HEK293 (cell line): ENCODE results near the gene NSL1.
A peak's percentile ranks its signal among the peaks of the same experiment; 100 is the strongest.

Source experiments
- CTCF ChIA-PET: fragments of 350-600 bp; formaldehyde crosslinking; extraction: SDS; loops from one replicate; lab custom pipeline; 2021; ENCODE audit warnings: antibody characterized with exemption; lab: Yijun Ruan, JAX
- POLR2A ChIA-PET: fragments of 300-600 bp; formaldehyde crosslinking; extraction: SDS; loops from one replicate; lab custom pipeline; 2020; ENCODE audit warnings: antibody characterized with exemption, inconsistent platforms; lab: Yijun Ruan, JAX
- H3K27ac ChIP-seq: fragments of 200-500 bp; sonication (Bioruptor generic); 2 replicates; pipeline ENCODE4 v1.5.1; 2014; ENCODE audit warnings: low read depth, low read length, control low read depth, inconsistent platforms; ENCODE audit errors: extremely low read depth
- H3K36me3 ChIP-seq, 2 experiments: fragments of 200-500 bp in 1 of 2; sonication (Bioruptor generic) in 1 of 2; 1 replicate in 1 of 2; 2 replicates in 1 of 2; pipeline ENCODE4 v1.5.1; 2014 to 2017; ENCODE audit warnings: inconsistent platforms in 2 of 2, low read length in 2 of 2; ENCODE audit not compliant: control insufficient read depth in 2 of 2, insufficient read depth in 1 of 2
- H3K4me1 ChIP-seq: fragments of 200-500 bp; sonication (Bioruptor generic); 2 replicates; pipeline ENCODE4 v1.5.1; 2014; ENCODE audit warnings: mild to moderate bottlenecking, low read length, inconsistent platforms; ENCODE audit not compliant: control insufficient read depth, insufficient read depth
- H3K4me3 ChIP-seq: 2 replicates; pipeline ENCODE4 v1.5.1; 2011; ENCODE audit warnings: low read depth, mild to moderate bottlenecking, control low read depth, low read length, moderate library complexity
- H3K9me3 ChIP-seq: fragments of 200-500 bp; sonication (Bioruptor generic); 2 replicates; pipeline ENCODE4 v1.5.1; 2014; ENCODE audit warnings: low read depth, low read length, inconsistent platforms; ENCODE audit not compliant: control insufficient read depth, insufficient read depth
- FEZF1 ChIP-seq: fragments of 450-650 bp; formaldehyde crosslinking; IDR thresholded peaks from 2 replicates; pipeline ENCODE4 v1.5.1; 2016; ENCODE audit warnings: missing biosample characterization, missing genetic modification characterization
- SP2 ChIP-seq: fragments of 450-650 bp; formaldehyde crosslinking; IDR thresholded peaks from 2 replicates; pipeline ENCODE4 v1.5.1; 2016; ENCODE audit warnings: missing biosample characterization, missing genetic modification characterization
- ZBTB1 ChIP-seq: fragments of 450-650 bp; formaldehyde crosslinking; IDR thresholded peaks from 2 replicates; pipeline ENCODE4 v1.5.1; 2016; ENCODE audit warnings: missing biosample characterization, missing genetic modification characterization
- ZBTB21 ChIP-seq: fragments of 450-650 bp; formaldehyde crosslinking; IDR thresholded peaks from 2 replicates; pipeline ENCODE4 v1.5.1; 2017; ENCODE audit warnings: missing biosample characterization, missing genetic modification characterization
- ZNF114 ChIP-seq: fragments of 450-650 bp; formaldehyde crosslinking; IDR thresholded peaks from 2 replicates; pipeline ENCODE4 v1.5.0; 2017; ENCODE audit warnings: missing biosample characterization, missing genetic modification characterization
- ZNF133 ChIP-seq: fragments of 450-650 bp; formaldehyde crosslinking; IDR thresholded peaks from 2 replicates; pipeline ENCODE4 v1.5.1; 2016; ENCODE audit warnings: missing biosample characterization, missing genetic modification characterization
- ZNF140 ChIP-seq: fragments of 450-650 bp; formaldehyde crosslinking; IDR thresholded peaks from 2 replicates; pipeline ENCODE4 v1.5.1; 2016; ENCODE audit warnings: missing biosample characterization, missing genetic modification characterization
- ZNF146 ChIP-seq: fragments of 450-650 bp; formaldehyde crosslinking; IDR thresholded peaks from 2 replicates; pipeline ENCODE4 v1.5.1; 2016; ENCODE audit warnings: missing biosample characterization, missing genetic modification characterization
- ZNF311 ChIP-seq: fragments of 450-650 bp; formaldehyde crosslinking; IDR thresholded peaks from 2 replicates; pipeline ENCODE4 v1.5.1; 2017; ENCODE audit warnings: missing biosample characterization, missing genetic modification characterization, borderline replicate concordance
- ZNF362 ChIP-seq: fragments of 450-650 bp; formaldehyde crosslinking; IDR thresholded peaks from 2 replicates; pipeline ENCODE4 v1.5.1; 2016; ENCODE audit warnings: missing biosample characterization, missing genetic modification characterization
- ZNF391 ChIP-seq: fragments of 450-650 bp; formaldehyde crosslinking; IDR thresholded peaks from 2 replicates; pipeline ENCODE4 v1.5.1; 2016; ENCODE audit warnings: low read depth, missing biosample characterization, missing genetic modification characterization, borderline replicate concordance
- ZNF529 ChIP-seq: fragments of 450-650 bp; formaldehyde crosslinking; IDR thresholded peaks from 2 replicates; pipeline ENCODE4 v1.5.1; 2017; ENCODE audit warnings: missing genetic modification characterization, missing biosample characterization; ENCODE audit not compliant: insufficient replicate concordance
- ZNF548 ChIP-seq: fragments of 450-650 bp; formaldehyde crosslinking; IDR thresholded peaks from 2 replicates; pipeline ENCODE4 v1.5.1; 2016; ENCODE audit warnings: missing biosample characterization, missing genetic modification characterization
- ZNF645 ChIP-seq: fragments of 450-650 bp; formaldehyde crosslinking; IDR thresholded peaks from 2 replicates; pipeline ENCODE4; 2016; ENCODE audit warnings: missing biosample characterization, missing genetic modification characterization
- ZNF654 ChIP-seq: fragments of 450-650 bp; formaldehyde crosslinking; IDR thresholded peaks from 2 replicates; pipeline ENCODE4 v1.5.1; 2016; ENCODE audit warnings: low read depth, missing biosample characterization, missing genetic modification characterization
- ZNF664 ChIP-seq: fragments of 450-650 bp; formaldehyde crosslinking; IDR thresholded peaks from 2 replicates; pipeline ENCODE4 v1.5.1; 2016; ENCODE audit warnings: missing biosample characterization, missing genetic modification characterization
- ZNF704 ChIP-seq: fragments of 450-650 bp; formaldehyde crosslinking; IDR thresholded peaks from 2 replicates; pipeline ENCODE4 v1.5.1; 2016; ENCODE audit warnings: missing biosample characterization, missing genetic modification characterization
- ZNF777 ChIP-seq: fragments of 450-650 bp; formaldehyde crosslinking; IDR thresholded peaks from 2 replicates; pipeline ENCODE4 v1.5.1; 2017; ENCODE audit warnings: missing biosample characterization, missing genetic modification characterization, borderline replicate concordance
- TF ChIP-seq, protein P1 (sequence below): fragments of 450-650 bp; formaldehyde crosslinking; IDR thresholded peaks from 2 replicates; pipeline ENCODE4 v1.5.1; 2016; ENCODE audit warnings: missing biosample characterization, missing genetic modification characterization
- TF ChIP-seq, protein P2 (sequence below): fragments of 450-650 bp; formaldehyde crosslinking; optimal IDR thresholded peaks from 2 replicates; pipeline ENCODE3; 2016; ENCODE audit warnings: missing biosample characterization, mild to moderate bottlenecking, missing genetic modification characterization
- TF ChIP-seq, protein P3 (sequence below): fragments of 450-650 bp; IDR thresholded peaks from 2 replicates; pipeline ENCODE4 v1.5.1; 2018; ENCODE audit warnings: missing biosample characterization, mild to moderate bottlenecking, missing genetic modification characterization

The NSL1 gene

GRCh38 chr1:212719633-212720032 lies 71.9 kb downstream of the NSL1 start:
- peak; percentile 93 for TF ChIP-seq ZNF146 (tag by site-specific recombination)
- TF ChIP-seq ZNF114 (tag by site-specific recombination): no peak
- no peak for TF ChIP-seq SP2

GRCh38 chr1:212718499-212718898 lies 73.1 kb downstream of the NSL1 start:
- Histone ChIP-seq H3K36me3 (no peaks in the 10 kb centered on the region), H3K4me3 (no peak overlapping the region), H3K9me3 (no peaks in the 10 kb centered on the region), H3K4me1 (no peaks in the 10 kb centered on the region), H3K27ac (no peak overlapping the region)
- POLR2A ChIA-PET: no interaction called here
- CTCF ChIA-PET: interaction anchor here (1.0 to 1.3 kb wide), 2 partner anchors 21 to 262 kb away, joined by 3 to 5 read pairs; no protein-coding TSS in a partner anchor
- TF ChIP-seq ZNF140 (no peak), ZNF311 (tag by site-specific recombination) (no peak), ZNF362 (tag by site-specific recombination) (no peak), SP2 (no peak), ZNF391 (tag by site-specific recombination) (no peak), ZNF529 (tag by site-specific recombination) (no peak), ZBTB1 (tag by site-specific recombination) (no peak), FEZF1 (tag by site-specific recombination) (no peak), ZNF645 (no peak), ZNF133 (tag by site-specific recombination) (no peak), ZNF548 (tag by site-specific recombination) (no peak), ZNF704 (tag by site-specific recombination) (no peak), ZNF777 (tag by site-specific recombination) (no peak), ZBTB21 (tag by site-specific recombination) (no peak), ZNF664 (tag by site-specific recombination) (no peak), ZNF654 (tag by site-specific recombination) (no peak)
- TF ChIP-seq, protein P1, sequence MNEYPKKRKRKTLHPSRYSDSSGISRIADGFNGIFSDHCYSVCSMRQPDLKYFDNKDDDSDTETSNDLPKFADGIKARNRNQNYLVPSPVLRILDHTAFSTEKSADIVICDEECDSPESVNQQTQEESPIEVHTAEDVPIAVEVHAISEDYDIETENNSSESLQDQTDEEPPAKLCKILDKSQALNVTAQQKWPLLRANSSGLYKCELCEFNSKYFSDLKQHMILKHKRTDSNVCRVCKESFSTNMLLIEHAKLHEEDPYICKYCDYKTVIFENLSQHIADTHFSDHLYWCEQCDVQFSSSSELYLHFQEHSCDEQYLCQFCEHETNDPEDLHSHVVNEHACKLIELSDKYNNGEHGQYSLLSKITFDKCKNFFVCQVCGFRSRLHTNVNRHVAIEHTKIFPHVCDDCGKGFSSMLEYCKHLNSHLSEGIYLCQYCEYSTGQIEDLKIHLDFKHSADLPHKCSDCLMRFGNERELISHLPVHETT (tag by site-specific recombination): no peak
- TF ChIP-seq, protein P2, sequence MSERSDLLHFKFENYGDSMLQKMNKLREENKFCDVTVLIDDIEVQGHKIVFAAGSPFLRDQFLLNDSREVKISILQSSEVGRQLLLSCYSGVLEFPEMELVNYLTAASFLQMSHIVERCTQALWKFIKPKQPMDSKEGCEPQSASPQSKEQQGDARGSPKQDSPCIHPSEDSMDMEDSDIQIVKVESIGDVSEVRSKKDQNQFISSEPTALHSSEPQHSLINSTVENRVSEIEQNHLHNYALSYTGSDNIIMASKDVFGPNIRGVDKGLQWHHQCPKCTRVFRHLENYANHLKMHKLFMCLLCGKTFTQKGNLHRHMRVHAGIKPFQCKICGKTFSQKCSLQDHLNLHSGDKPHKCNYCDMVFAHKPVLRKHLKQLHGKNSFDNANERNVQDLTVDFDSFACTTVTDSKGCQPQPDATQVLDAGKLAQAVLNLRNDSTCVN (tag by site-specific recombination): no peak
- TF ChIP-seq, protein P3, sequence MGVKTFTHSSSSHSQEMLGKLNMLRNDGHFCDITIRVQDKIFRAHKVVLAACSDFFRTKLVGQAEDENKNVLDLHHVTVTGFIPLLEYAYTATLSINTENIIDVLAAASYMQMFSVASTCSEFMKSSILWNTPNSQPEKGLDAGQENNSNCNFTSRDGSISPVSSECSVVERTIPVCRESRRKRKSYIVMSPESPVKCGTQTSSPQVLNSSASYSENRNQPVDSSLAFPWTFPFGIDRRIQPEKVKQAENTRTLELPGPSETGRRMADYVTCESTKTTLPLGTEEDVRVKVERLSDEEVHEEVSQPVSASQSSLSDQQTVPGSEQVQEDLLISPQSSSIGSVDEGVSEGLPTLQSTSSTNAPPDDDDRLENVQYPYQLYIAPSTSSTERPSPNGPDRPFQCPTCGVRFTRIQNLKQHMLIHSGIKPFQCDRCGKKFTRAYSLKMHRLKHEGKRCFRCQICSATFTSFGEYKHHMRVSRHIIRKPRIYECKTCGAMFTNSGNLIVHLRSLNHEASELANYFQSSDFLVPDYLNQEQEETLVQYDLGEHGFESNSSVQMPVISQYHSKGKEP (tag by site-specific recombination): no peak

More at GRCh38 chr1:212719633-212720032, 71.9 kb downstream of the NSL1 start:
- ChIA-PET CTCF (no interaction called here), POLR2A (no interaction called here)
- no peaks in the 10 kb centered on the region for H3K9me3 ChIP-seq
- H3K27ac ChIP-seq: no peak overlapping the region
- no peak overlapping the region for H3K4me3 ChIP-seq
- no peaks in the 10 kb centered on the region for H3K4me1 ChIP-seq
- H3K36me3 ChIP-seq: no peaks in the 10 kb centered on the region
